ENCODE measurements around the gene AMZ1.

AMZ1 gene

GRCh38 chr7:2753148-2753547, 65.1 kb downstream of the AMZ1 start:
- 93% methylated on average over 3 of the region's 3 CpGs for WGBS
- Histone ChIP-seq H3K4me1 (ENCODE audit: insufficient read depth, low read length) (peaks cover 22% of the 10 kb centered on the region), H3K27me3 (ENCODE audit: insufficient read depth, low read length) (no peaks in the 10 kb centered on the region), H3K27ac (ENCODE audit: low read depth, low read length) (no peak overlapping the region), H3K36me3 (ENCODE audit: insufficient read depth, low read length) (peaks cover 2% of the 10 kb centered on the region; the same call in 1 of the 2 replicates), H3K9ac (ENCODE audit: low read depth, low read length) (no peak overlapping the region), H3K9me3 (ENCODE audit: insufficient read depth, low read depth, low read length) (no peaks in the 10 kb centered on the region), H3K4me3 (ENCODE audit: low read length) (no peak overlapping the region)

- H3K9me3 ChIP-seq (ENCODE audit: insufficient read depth, low read depth, low read length) = no peaks in the 10 kb centered on the region
- H3K27me3 ChIP-seq (ENCODE audit: insufficient read depth, low read length) = no peaks in the 10 kb centered on the region
- H3K27ac ChIP-seq (ENCODE audit: low read depth, low read length) = no peak overlapping the region
- peaks cover 26% of the 10 kb centered on the region for H3K4me1 ChIP-seq (ENCODE audit: insufficient read depth, low read length)
- WGBS = 97% methylated on average over 5 of the region's 5 CpGs
- no peak overlapping the region for H3K9ac ChIP-seq (ENCODE audit: low read depth, low read length)
- no peak overlapping the region for H3K4me3 ChIP-seq (ENCODE audit: low read length)
- peaks cover 2% of the 10 kb centered on the region; the same call in 1 of the 2 replicates for H3K36me3 ChIP-seq (ENCODE audit: insufficient read depth, low read length)
These were observed 66.1 kb downstream of the AMZ1 start for GRCh38 chr7:2754086-2754485.

GRCh38 chr7:2754912-2755311, 66.9 kb downstream of the AMZ1 start:
- no peak overlapping the region for H3K27ac ChIP-seq (ENCODE audit: low read depth, low read length)
- no peaks in the 10 kb centered on the region for H3K27me3 ChIP-seq (ENCODE audit: insufficient read depth, low read length)
- H3K4me1 ChIP-seq (ENCODE audit: insufficient read depth, low read length) = peaks cover 26% of the 10 kb centered on the region
- H3K9ac ChIP-seq (ENCODE audit: low read depth, low read length) = no peak overlapping the region
- no peak overlapping the region for H3K4me3 ChIP-seq (ENCODE audit: low read length)
- H3K9me3 ChIP-seq (ENCODE audit: insufficient read depth, low read depth, low read length) = no peaks in the 10 kb centered on the region
- H3K36me3 ChIP-seq (ENCODE audit: insufficient read depth, low read length) = peaks cover 8% of the 10 kb centered on the region; the same call in 1 of the 2 replicates
- WGBS = 97% methylated on average over 10 of the region's 10 CpGs

- no peak overlapping the region for H3K27ac ChIP-seq (ENCODE audit: low read depth, low read length)
- peaks cover 22% of the 10 kb centered on the region for H3K4me1 ChIP-seq (ENCODE audit: insufficient read depth, low read length)
- no peaks in the 10 kb centered on the region for H3K9me3 ChIP-seq (ENCODE audit: insufficient read depth, low read depth, low read length)
- H3K27me3 ChIP-seq (ENCODE audit: insufficient read depth, low read length) = no peaks in the 10 kb centered on the region
- H3K9ac ChIP-seq (ENCODE audit: low read depth, low read length) = no peak overlapping the region
- peaks cover 8% of the 10 kb centered on the region; the same call in 1 of the 2 replicates for H3K36me3 ChIP-seq (ENCODE audit: insufficient read depth, low read length)
- no peak overlapping the region for H3K4me3 ChIP-seq (ENCODE audit: low read length)
These were observed 67.5 kb downstream of the AMZ1 start for GRCh38 chr7:2755531-2755930.

- Histone ChIP-seq H3K4me1 (ENCODE audit: insufficient read depth, low read length) (peaks cover 18% of the 10 kb centered on the region), H3K9ac (ENCODE audit: low read depth, low read length) (peak overlapping the region; percentile 49; the same call in 1 of the 2 replicates), H3K4me3 (ENCODE audit: low read length) (no peak overlapping the region), H3K36me3 (ENCODE audit: insufficient read depth, low read length) (peaks cover 16% of the 10 kb centered on the region), H3K27ac (ENCODE audit: low read depth, low read length) (peak overlapping the region; percentile 44; the same call in 1 of the 2 replicates), H3K27me3 (ENCODE audit: insufficient read depth, low read length) (no peaks in the 10 kb centered on the region), H3K9me3 (ENCODE audit: insufficient read depth, low read depth, low read length) (no peaks in the 10 kb centered on the region)
- WGBS = 89% methylated on average over 11 of the region's 11 CpGs
These were observed 69.4 kb downstream of the AMZ1 start for GRCh38 chr7:2757361-2757903.

GRCh38 chr7:2757904-2758672, 70.1 kb downstream of the AMZ1 start:
- Histone ChIP-seq H3K9ac (ENCODE audit: low read depth, low read length) (peak overlapping the region; percentile 49; the same call in 1 of the 2 replicates), H3K9me3 (ENCODE audit: insufficient read depth, low read depth, low read length) (no peaks in the 10 kb centered on the region), H3K36me3 (ENCODE audit: insufficient read depth, low read length) (peaks cover 16% of the 10 kb centered on the region), H3K4me1 (ENCODE audit: insufficient read depth, low read length) (peaks cover 18% of the 10 kb centered on the region), H3K27me3 (ENCODE audit: insufficient read depth, low read length) (no peaks in the 10 kb centered on the region), H3K4me3 (ENCODE audit: low read length) (no peak overlapping the region), H3K27ac (ENCODE audit: low read depth, low read length) (peak overlapping the region; percentile 65)
- 74% methylated on average over 12 of the region's 12 CpGs for WGBS

- Histone ChIP-seq H3K27me3 (ENCODE audit: insufficient read depth, low read length) (no peaks in the 10 kb centered on the region), H3K4me3 (ENCODE audit: low read length) (no peak overlapping the region), H3K9me3 (ENCODE audit: insufficient read depth, low read depth, low read length) (no peaks in the 10 kb centered on the region), H3K36me3 (ENCODE audit: insufficient read depth, low read length) (peaks cover 16% of the 10 kb centered on the region), H3K27ac (ENCODE audit: low read depth, low read length) (peak overlapping the region; percentile 65), H3K9ac (ENCODE audit: low read depth, low read length) (no peak overlapping the region), H3K4me1 (ENCODE audit: insufficient read depth, low read length) (peaks cover 22% of the 10 kb centered on the region)
- WGBS = 96% methylated on average over 18 of the region's 18 CpGs
These were observed 70.9 kb downstream of the AMZ1 start for GRCh38 chr7:2758673-2759616.

- Histone ChIP-seq H3K27ac (ENCODE audit: low read depth, low read length) (no peak overlapping the region), H3K9ac (ENCODE audit: low read depth, low read length) (no peak overlapping the region), H3K4me3 (ENCODE audit: low read length) (no peak overlapping the region), H3K9me3 (ENCODE audit: insufficient read depth, low read depth, low read length) (no peaks in the 10 kb centered on the region), H3K36me3 (ENCODE audit: insufficient read depth, low read length) (peaks cover 18% of the 10 kb centered on the region), H3K27me3 (ENCODE audit: insufficient read depth, low read length) (no peaks in the 10 kb centered on the region), H3K4me1 (ENCODE audit: insufficient read depth, low read length) (peaks cover 22% of the 10 kb centered on the region)
- 94% methylated on average over 8 of the region's 8 CpGs for WGBS
These were observed 71.7 kb downstream of the AMZ1 start for GRCh38 chr7:2759736-2760097.

GRCh38 chr7:2760098-2760889, 72.3 kb downstream of the AMZ1 start:
- Histone ChIP-seq H3K4me1 (ENCODE audit: insufficient read depth, low read length) (peaks cover 22% of the 10 kb centered on the region), H3K27ac (ENCODE audit: low read depth, low read length) (no peak overlapping the region), H3K4me3 (ENCODE audit: low read length) (no peak overlapping the region), H3K9ac (ENCODE audit: low read depth, low read length) (no peak overlapping the region), H3K9me3 (ENCODE audit: insufficient read depth, low read depth, low read length) (no peaks in the 10 kb centered on the region), H3K36me3 (ENCODE audit: insufficient read depth, low read length) (peaks cover 18% of the 10 kb centered on the region), H3K27me3 (ENCODE audit: insufficient read depth, low read length) (no peaks in the 10 kb centered on the region)
- WGBS = 81% methylated on average over 22 of the region's 22 CpGs

- H3K27me3 ChIP-seq (ENCODE audit: insufficient read depth, low read length) = no peaks in the 10 kb centered on the region
- no peak overlapping the region for H3K27ac ChIP-seq (ENCODE audit: low read depth, low read length)
- H3K4me3 ChIP-seq (ENCODE audit: low read length) = no peak overlapping the region
- H3K36me3 ChIP-seq (ENCODE audit: insufficient read depth, low read length) = peaks cover 18% of the 10 kb centered on the region
- peaks cover 22% of the 10 kb centered on the region for H3K4me1 ChIP-seq (ENCODE audit: insufficient read depth, low read length)
- H3K9me3 ChIP-seq (ENCODE audit: insufficient read depth, low read depth, low read length) = no peaks in the 10 kb centered on the region
- no peak overlapping the region for H3K9ac ChIP-seq (ENCODE audit: low read depth, low read length)
- WGBS = 94% methylated on average over 19 of the region's 19 CpGs
These were observed 73.2 kb downstream of the AMZ1 start for GRCh38 chr7:2761131-2761624.

Measured in HUES64 (cell line).